NCI-H446 treated with DMSO at 0.1 percent for 48 hours (cell line): Measurements from ENCODE around the gene TAS1R3.

ENCODE experiments used
- DNase-seq: peaks from one replicate; lab custom pipeline; 2025; lab: John Stamatoyannopoulos, UW

TAS1R3 gene

GRCh38 chr1:1371746-1372711 is 40.9 kb downstream of the TAS1R3 start:
- no peak for DNase-seq

- no peak for DNase-seq
These were observed 42.2 kb downstream of the TAS1R3 start for GRCh38 chr1:1373051-1373814.

- no peak for DNase-seq
These were observed 42.9 kb downstream of the TAS1R3 start for GRCh38 chr1:1373815-1374588.

GRCh38 chr1:1374589-1374928 is 43.5 kb downstream of the TAS1R3 start:
- DNase-seq: no peak

GRCh38 chr1:1374929-1375662 is 44.0 kb downstream of the TAS1R3 start, which contains the start of gene AURKAIP1:
AURKAIP1 (minus strand) TSS chr1:1375207; CDS start chr1:1374756, 451 bp downstream.
- DNase-seq: peak; percentile 99

- no peak for DNase-seq
These were observed 45.6 kb downstream of the TAS1R3 start for GRCh38 chr1:1376551-1377226.

GRCh38 chr1:1377540-1378205 is 46.6 kb downstream of the TAS1R3 start:
- DNase-seq: no peak

GRCh38 chr1:1380860-1381259 is 49.8 kb downstream of the TAS1R3 start:
- DNase-seq: no peak

GRCh38 chr1:1381294-1381693 is 50.2 kb downstream of the TAS1R3 start:
- DNase-seq: no peak
